ENCODE measurements around the gene USP40.
"Not testable (repeated sequence)": the region's sequence is repeated elsewhere in the genome, so short reads cannot be mapped to it uniquely, and the experiment has no call there.

DNA sequence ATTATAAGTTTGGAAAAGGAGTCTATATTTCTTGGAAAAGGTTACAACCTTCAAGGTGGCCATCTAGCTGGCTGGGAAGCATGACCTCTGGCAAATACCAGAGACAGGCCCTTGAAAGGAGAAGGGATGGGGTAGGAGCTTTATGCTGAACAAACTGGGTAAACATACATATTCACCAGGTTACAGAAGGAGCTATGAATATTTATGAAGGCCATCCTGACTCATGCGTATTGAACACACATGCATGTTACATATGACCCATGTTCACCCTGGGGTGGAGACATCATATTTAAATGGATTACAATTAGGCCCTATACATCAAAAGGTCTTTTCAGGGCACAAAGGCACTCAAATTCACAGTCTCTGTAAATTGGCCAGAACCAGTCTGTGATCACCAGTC lies 26.1 kb upstream of the USP40 start:
- not testable (repeated sequence) for TF ChIP-seq POLR2A, EP300 (IDR thresholded peaks at IDR 0.05)
- TF ChIP-seq, protein P1, sequence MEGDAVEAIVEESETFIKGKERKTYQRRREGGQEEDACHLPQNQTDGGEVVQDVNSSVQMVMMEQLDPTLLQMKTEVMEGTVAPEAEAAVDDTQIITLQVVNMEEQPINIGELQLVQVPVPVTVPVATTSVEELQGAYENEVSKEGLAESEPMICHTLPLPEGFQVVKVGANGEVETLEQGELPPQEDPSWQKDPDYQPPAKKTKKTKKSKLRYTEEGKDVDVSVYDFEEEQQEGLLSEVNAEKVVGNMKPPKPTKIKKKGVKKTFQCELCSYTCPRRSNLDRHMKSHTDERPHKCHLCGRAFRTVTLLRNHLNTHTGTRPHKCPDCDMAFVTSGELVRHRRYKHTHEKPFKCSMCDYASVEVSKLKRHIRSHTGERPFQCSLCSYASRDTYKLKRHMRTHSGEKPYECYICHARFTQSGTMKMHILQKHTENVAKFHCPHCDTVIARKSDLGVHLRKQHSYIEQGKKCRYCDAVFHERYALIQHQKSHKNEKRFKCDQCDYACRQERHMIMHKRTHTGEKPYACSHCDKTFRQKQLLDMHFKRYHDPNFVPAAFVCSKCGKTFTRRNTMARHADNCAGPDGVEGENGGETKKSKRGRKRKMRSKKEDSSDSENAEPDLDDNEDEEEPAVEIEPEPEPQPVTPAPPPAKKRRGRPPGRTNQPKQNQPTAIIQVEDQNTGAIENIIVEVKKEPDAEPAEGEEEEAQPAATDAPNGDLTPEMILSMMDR (IDR thresholded peaks at IDR 0.05), result not testable (repeated sequence)

All from ovary (tissue), 3 donors.